MM.1S (cell line): ENCODE measurements around the gene PROSER3.
A peak's percentile ranks its signal among the peaks of the same experiment; 100 is the strongest.

Source experiments
- DNase-seq: peaks from one replicate; pipeline ENCODE4 v3.0.0-alpha.2; 2015
- H2AFZ ChIP-seq: fragments of 300-600 bp; sonication (generic); 2 replicates; pipeline ENCODE4 v1.6.0; 2016; ENCODE audit warnings: antibody characterized with exemption, low read length
- H3F3A ChIP-seq: fragments of 300-600 bp; sonication (generic); 2 replicates; pipeline ENCODE4 v1.6.1; 2016; ENCODE audit warnings: mild to moderate bottlenecking, antibody characterized with exemption, low read length, moderate library complexity, mixed read lengths; ENCODE audit not compliant: insufficient read depth
- H3K27ac ChIP-seq: fragments of 300-600 bp; sonication (generic); 2 replicates; pipeline ENCODE4 v1.5.1; 2016; ENCODE audit warnings: mild to moderate bottlenecking, low read length
- H3K27me3 ChIP-seq: fragments of 300-600 bp; sonication (generic); replicated peaks from 2 replicates; pipeline ENCODE4 v1.6.0; 2016; ENCODE audit warnings: low read length; ENCODE audit not compliant: insufficient read depth
- H3K36me3 ChIP-seq: fragments of 300-600 bp; sonication (generic); replicated peaks from 2 replicates; pipeline ENCODE4 v1.6.1; 2016; ENCODE audit warnings: mild to moderate bottlenecking, low read length, mixed read lengths; ENCODE audit not compliant: insufficient read depth
- H3K4me1 ChIP-seq: fragments of 300-600 bp; sonication (generic); 2 replicates; pipeline ENCODE4 v1.6.1; 2016; ENCODE audit warnings: low read length, mixed read lengths
- H3K4me2 ChIP-seq: fragments of 300-600 bp; sonication (generic); 2 replicates; pipeline ENCODE4 v1.6.0; 2016; ENCODE audit warnings: low read depth, low read length
- H3K4me3 ChIP-seq: fragments of 300-600 bp; sonication (generic); 2 replicates; pipeline ENCODE4 v1.5.1; 2016; ENCODE audit warnings: low read length, mixed read lengths
- H3K79me2 ChIP-seq: fragments of 300-600 bp; sonication (generic); 2 replicates; pipeline ENCODE4 v1.6.1; 2016; ENCODE audit warnings: mixed run types, low read length, mixed read lengths
- H3K9ac ChIP-seq: fragments of 300-600 bp; sonication (generic); 2 replicates; pipeline ENCODE4 v1.6.1; 2016; ENCODE audit warnings: low read length, mixed read lengths
- H3K9me2 ChIP-seq: fragments of 300-600 bp; sonication (generic); replicated peaks from 2 replicates; pipeline ENCODE4 v1.6.1; 2016; ENCODE audit warnings: mild to moderate bottlenecking, low read length, mixed read lengths; ENCODE audit not compliant: insufficient read depth
- H3K9me3 ChIP-seq: fragments of 300-600 bp; sonication (generic); replicated peaks from 2 replicates; pipeline ENCODE4 v1.6.1; 2016; ENCODE audit warnings: mild to moderate bottlenecking, low read length, mixed read lengths; ENCODE audit not compliant: insufficient read depth
- H4K20me1 ChIP-seq: fragments of 300-600 bp; sonication (generic); 2 replicates; pipeline ENCODE4 v1.6.1; 2016; ENCODE audit warnings: mild to moderate bottlenecking, low read length, moderate library complexity, mixed read lengths; ENCODE audit not compliant: insufficient read depth
- EZH2 ChIP-seq: fragments of 300-600 bp; sonication (generic); optimal IDR thresholded peaks from 2 replicates; pipeline ENCODE3; 2017; ENCODE audit warnings: low read depth, mild to moderate bottlenecking, antibody characterized with exemption, low read length, mixed read lengths
- EZH2phosphoT487 ChIP-seq: fragments of 300-600 bp; sonication (generic); IDR thresholded peaks from 2 replicates; pipeline ENCODE4 v1.6.1; 2018; ENCODE audit warnings: antibody characterized with exemption, low read length
- TF ChIP-seq, protein P1 (sequence below): fragments of 300-600 bp; sonication (generic); IDR thresholded peaks from 2 replicates; pipeline ENCODE4 v1.5.1; 2016; ENCODE audit warnings: antibody characterized with exemption, low read length, mixed read lengths

The PROSER3 gene

DNA sequence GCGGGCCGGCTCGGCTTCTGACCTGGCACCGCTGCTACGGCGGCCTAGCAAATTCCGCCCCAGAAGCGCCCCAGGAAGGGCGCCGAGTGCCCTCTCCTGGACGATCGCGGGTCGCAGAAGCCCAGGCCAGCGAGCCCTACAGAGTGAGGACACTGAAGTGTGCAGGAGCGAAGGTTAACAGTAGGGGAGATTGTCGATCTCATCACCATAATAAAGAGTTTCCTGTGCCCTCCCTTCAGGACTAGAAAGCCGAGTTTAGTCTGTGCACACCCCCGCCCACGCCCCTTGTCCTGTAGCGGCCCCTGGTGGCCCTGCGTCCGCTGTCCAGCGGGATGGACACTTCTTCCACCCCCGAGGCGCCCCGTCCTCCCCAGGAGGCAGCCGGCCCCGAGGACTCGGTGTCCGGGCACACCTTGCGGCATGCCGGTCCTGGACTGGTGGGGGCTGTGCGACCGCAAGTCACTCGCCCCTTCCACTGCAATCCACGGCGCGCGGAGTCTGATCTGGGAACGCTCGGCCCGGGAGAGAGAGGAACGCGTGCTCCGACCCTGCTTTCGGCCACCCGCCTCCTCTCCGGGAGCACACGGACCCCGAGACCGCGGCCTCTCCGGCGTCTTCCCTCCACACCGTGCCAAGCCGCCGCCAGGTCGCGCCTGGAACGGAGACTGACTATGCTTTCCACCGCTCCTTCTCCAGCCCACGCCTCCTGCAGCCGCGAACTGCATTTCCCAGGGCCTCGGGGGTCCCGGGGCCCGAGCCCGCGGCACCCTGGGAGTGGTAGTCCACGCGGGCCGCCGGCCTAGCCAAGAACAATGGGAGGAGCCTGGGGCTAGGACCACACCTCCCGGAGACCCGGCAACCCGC, 40.9 kb upstream of the PROSER3 start:
- Histone ChIP-seq H2AFZ (peak overlapping the region; percentile 98), H3K9me3 (no peaks in the 10 kb centered on the region), H3K4me1 (peaks cover 9% of the 10 kb centered on the region; the same call in 1 of the 2 replicates), H3K27me3 (peaks cover 21% of the 10 kb centered on the region), H3K79me2 (peaks cover 34% of the 10 kb centered on the region), H3F3A (peaks cover 7% of the 10 kb centered on the region; the same call in 1 of the 2 replicates), H3K36me3 (no peaks in the 10 kb centered on the region), H3K4me2 (peak overlapping the region; percentile 93), H3K9me2 (no peaks in the 10 kb centered on the region), H4K20me1 (no peaks in the 10 kb centered on the region), H3K4me3 (peak overlapping the region; percentile 72), H3K27ac (peak overlapping the region; percentile 15; the same call in 1 of the 2 replicates), H3K9ac (peak overlapping the region; percentile 64; the same call in 1 of the 2 replicates)
- peak; percentile 96 for DNase-seq
- TF ChIP-seq EZH2 (no peak), EZH2phosphoT487 (no peak)
- TF ChIP-seq, protein P1, sequence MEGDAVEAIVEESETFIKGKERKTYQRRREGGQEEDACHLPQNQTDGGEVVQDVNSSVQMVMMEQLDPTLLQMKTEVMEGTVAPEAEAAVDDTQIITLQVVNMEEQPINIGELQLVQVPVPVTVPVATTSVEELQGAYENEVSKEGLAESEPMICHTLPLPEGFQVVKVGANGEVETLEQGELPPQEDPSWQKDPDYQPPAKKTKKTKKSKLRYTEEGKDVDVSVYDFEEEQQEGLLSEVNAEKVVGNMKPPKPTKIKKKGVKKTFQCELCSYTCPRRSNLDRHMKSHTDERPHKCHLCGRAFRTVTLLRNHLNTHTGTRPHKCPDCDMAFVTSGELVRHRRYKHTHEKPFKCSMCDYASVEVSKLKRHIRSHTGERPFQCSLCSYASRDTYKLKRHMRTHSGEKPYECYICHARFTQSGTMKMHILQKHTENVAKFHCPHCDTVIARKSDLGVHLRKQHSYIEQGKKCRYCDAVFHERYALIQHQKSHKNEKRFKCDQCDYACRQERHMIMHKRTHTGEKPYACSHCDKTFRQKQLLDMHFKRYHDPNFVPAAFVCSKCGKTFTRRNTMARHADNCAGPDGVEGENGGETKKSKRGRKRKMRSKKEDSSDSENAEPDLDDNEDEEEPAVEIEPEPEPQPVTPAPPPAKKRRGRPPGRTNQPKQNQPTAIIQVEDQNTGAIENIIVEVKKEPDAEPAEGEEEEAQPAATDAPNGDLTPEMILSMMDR, result peak; percentile 84

DNA sequence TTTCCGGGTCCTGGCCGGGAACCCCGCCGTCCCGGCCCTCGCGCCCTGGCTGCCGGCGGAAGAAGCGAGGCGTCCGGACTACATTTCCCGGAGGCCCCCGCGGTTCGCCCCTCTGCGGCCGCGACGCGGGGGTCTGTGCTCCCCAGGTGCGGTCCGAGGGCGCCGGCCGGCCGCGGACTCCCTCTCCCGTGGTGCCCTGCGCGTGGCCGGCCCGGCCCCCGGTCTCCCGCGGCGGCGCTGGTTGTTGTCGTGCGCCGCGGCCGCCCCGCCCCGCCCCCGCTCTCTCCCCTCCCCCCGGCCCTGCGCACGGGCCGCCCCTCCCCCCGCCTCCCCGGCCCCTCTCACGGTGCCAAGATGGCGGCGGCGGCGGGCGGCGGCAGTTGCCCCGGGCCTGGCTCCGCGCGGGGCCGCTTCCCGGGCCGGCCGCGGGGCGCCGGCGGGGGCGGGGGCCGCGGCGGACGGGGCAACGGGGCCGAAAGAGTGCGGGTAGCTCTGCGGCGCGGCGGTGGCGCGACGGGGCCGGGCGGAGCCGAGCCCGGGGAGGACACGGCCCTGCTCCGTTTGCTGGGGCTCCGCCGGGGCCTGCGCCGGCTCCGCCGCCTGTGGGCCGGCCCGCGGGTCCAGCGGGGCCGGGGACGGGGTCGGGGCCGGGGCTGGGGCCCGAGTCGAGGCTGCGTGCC, 40.2 kb upstream of the PROSER3 start, which contains the start of gene KMT2B:
Gene KMT2B (plus strand): TSS at position 339 of the 680 bp plus-strand sequence. CDS start 16 bp downstream, at position 355.
- H3K36me3 ChIP-seq, result no peaks in the 10 kb centered on the region
- peak within 1 kb of the TSS; percentile 98 for H2AFZ ChIP-seq
- H3K4me1 ChIP-seq, result peaks cover 9% of the 10 kb centered on the region; the same call in 1 of the 2 replicates
- peaks cover 7% of the 10 kb centered on the region; the same call in 1 of the 2 replicates for H3F3A ChIP-seq
- H3K9me2 ChIP-seq, result no peaks in the 10 kb centered on the region
- H3K27ac ChIP-seq, result peak within 1 kb of the TSS; percentile 51; the same call in 1 of the 2 replicates
- no peak for DNase-seq
- no peak for TF ChIP-seq EZH2phosphoT487
- TF ChIP-seq EZH2, result no peak
- TF ChIP-seq, protein P1, result no peak
- peak within 1 kb of the TSS; percentile 72 for H3K4me3 ChIP-seq
- H3K4me2 ChIP-seq, result peak within 1 kb of the TSS; percentile 93
- H4K20me1 ChIP-seq, result no peaks in the 10 kb centered on the region
- peaks cover 40% of the 10 kb centered on the region for H3K79me2 ChIP-seq
- H3K27me3 ChIP-seq, result peaks cover 14% of the 10 kb centered on the region
- H3K9me3 ChIP-seq, result no peaks in the 10 kb centered on the region
- peak within 1 kb of the TSS; percentile 78 for H3K9ac ChIP-seq

DNA sequence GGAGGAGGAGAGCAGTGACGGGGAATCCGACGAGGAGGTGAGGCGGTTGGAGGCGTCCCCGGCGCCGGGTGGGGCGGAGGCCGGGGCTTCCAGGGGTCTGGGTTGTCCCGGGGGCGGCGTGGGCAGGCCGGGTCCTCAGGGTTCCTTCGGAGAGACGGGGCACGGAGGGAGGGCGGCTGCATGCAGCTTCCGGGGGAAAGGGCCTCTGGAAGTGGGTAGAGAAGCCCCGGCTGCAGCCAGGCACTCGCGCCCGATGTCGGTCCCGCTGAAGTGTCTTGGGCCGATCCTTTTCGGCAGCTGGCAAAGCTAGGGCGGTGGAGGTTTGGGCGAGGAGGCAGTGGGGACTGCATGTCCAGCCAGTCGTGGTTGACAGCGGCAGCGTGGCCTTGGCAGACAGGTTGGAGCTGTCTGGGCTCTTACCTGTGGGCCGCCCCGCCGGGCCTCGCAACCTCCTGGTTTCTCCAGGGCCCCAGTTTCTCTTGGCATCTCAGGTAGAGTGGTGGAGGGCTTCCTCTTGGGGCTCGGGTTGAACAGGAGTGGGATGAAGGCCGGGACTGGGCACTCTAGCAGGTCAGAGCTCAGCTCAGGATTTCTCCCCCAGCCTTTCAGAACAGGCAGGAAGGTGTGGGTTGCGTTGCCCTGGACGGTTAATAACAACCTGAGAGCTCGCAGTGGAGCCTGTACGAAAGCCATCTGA, 39.5 kb upstream of the PROSER3 start:
- Histone ChIP-seq H3K4me1 (peaks cover 9% of the 10 kb centered on the region; the same call in 1 of the 2 replicates), H3K27ac (peak overlapping the region; percentile 51; the same call in 1 of the 2 replicates), H3K79me2 (peaks cover 40% of the 10 kb centered on the region), H3K4me3 (peak overlapping the region; percentile 72), H3K9me3 (no peaks in the 10 kb centered on the region), H3K4me2 (peak overlapping the region; percentile 83), H3K9ac (peak overlapping the region; percentile 78), H3K9me2 (no peaks in the 10 kb centered on the region), H4K20me1 (no peaks in the 10 kb centered on the region), H3K36me3 (no peaks in the 10 kb centered on the region), H2AFZ (0 out of 2 replicates have a peak overlapping the region, but pooled peaks have one; percentile 0), H3K27me3 (peaks cover 11% of the 10 kb centered on the region), H3F3A (peaks cover 7% of the 10 kb centered on the region; the same call in 1 of the 2 replicates)
- peak; percentile 46 for DNase-seq
- no peak for TF ChIP-seq EZH2phosphoT487
